Coronary artery (tissue), 2 donors: Measurements from ENCODE around the gene CDK15.

Experiments
- DNase-seq: peaks from one replicate; pipeline ENCODE4 v3.0.0-alpha.2; 2017; ENCODE audit warnings: low spot score
- H3K27ac ChIP-seq, 2 donors: fragments of 200-600 bp; sonication (generic); one replicate each; pipeline ENCODE4 v1.5.1; 2016 to 2019
- H3K4me3 ChIP-seq: fragments of 200-600 bp; sonication (generic); 2 replicates; pipeline ENCODE4 v1.5.1; 2016; ENCODE audit warnings: mild to moderate bottlenecking, moderate library complexity
- CTCF ChIP-seq: fragments of 200-600 bp; sonication (generic); IDR thresholded peaks from one replicate; pipeline ENCODE4 v1.5.1; 2019; ENCODE audit warnings: antibody characterized with exemption

CDK15 gene

GRCh38 chr2:201888426-201888800, 82.1 kb downstream of the CDK15 start:
- no peak for DNase-seq
- TF ChIP-seq CTCF = no peak
- Histone ChIP-seq H3K27ac (no peak overlapping the region), H3K4me3 (peak overlapping the region; percentile 35)

- DNase-seq = no peak
- Histone ChIP-seq H3K27ac (no peak overlapping the region), H3K4me3 (no peak overlapping the region)
- no peak for TF ChIP-seq CTCF
Measured at GRCh38 chr2:201890453-201890852, 84.1 kb downstream of the CDK15 start.

- no peak for DNase-seq
- no peak overlapping the region for H3K27ac ChIP-seq
- no peak overlapping the region for H3K4me3 ChIP-seq
- TF ChIP-seq CTCF = no peak
Measured at GRCh38 chr2:201891676-201892075, 85.3 kb downstream of the CDK15 start.

DNA sequence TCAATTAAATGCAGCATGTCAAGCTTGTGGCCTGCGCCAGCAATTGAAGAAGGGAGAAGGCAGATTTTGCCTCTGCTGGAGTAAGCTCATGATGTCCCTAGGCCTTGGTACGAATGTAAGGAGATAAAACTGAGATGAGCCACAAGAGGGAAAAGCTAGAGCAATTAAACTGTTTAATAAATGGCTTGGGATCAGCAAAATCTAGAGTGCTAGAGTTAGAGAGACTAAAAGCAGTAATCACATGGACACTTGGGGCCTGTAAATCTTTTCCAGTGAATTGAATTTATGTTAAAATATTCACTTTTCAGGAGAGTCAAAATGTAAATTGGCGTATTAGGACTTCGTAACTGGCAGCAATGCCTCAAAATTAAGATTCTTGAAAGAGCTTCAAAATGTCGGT, 86.2 kb downstream of the CDK15 start:
- no peak for DNase-seq
- Histone ChIP-seq H3K4me3 (no peak overlapping the region), H3K27ac (no peak overlapping the region)
- no peak for TF ChIP-seq CTCF

- Histone ChIP-seq H3K27ac (no peak overlapping the region), H3K4me3 (no peak overlapping the region)
- no peak for DNase-seq
- TF ChIP-seq CTCF = no peak
Measured at GRCh38 chr2:201900362-201900761, 94.0 kb downstream of the CDK15 start.

DNA sequence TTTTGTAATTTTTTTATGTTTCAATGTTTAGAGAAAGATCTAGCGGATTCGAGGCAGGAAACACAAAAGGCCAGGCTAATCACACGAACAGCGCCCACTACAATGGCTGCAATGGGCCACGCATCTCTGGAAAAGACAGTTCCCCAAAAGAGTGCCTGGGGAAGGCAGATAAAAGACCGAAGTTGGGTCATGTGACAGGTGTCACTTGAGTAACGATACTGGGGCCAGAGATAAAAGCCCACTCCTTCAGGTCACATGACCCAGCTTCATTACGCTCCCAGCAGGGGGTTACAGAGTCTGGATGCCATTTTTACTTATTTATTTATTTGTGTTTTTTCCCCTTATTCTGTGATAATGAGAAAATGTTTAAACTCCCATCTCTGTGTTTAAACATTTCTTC, 95.4 kb downstream of the CDK15 start:
- no peak overlapping the region for H3K4me3 ChIP-seq
- no peak overlapping the region for H3K27ac ChIP-seq
- TF ChIP-seq CTCF = no peak
- no peak for DNase-seq

GRCh38 chr2:201904538-201905420, 98.4 kb downstream of the CDK15 start:
- H3K27ac ChIP-seq = no peak overlapping the region
- no peak for TF ChIP-seq CTCF

More at GRCh38 chr2:201904538-201905420, 98.4 kb downstream of the CDK15 start:
- H3K4me3 ChIP-seq = no peak overlapping the region
- DNase-seq = no peak
